Endothelial cell of umbilical vein (primary cell): ENCODE measurements around the gene MOCS2. TPM values are rescaled to one million over a fixed set of nuclear protein-coding genes. Genes with fewer than 3 reads are reported as not detected.

Experiments
- BruUV-seq: library from RNA; stranded (reverse); fragments of 400-500 nt; replicated peaks from 2 replicates; lab custom pipeline; 2021; lab: Mats Ljungman, UMichigan
- CTCF ChIA-PET: fragments of 300-600, 350-600 bp; sonication (Branson Sonifier 250); formaldehyde crosslinking; loops from one replicate; lab custom pipeline; 2021; ENCODE audit warnings: antibody characterized with exemption, inconsistent platforms; lab: Charles Lee
- POLR2A ChIA-PET: fragments of 300-600, 350-600 bp; sonication (Branson Sonifier 250); formaldehyde crosslinking; loops from one replicate; lab custom pipeline; 2021; ENCODE audit warnings: antibody characterized with exemption, inconsistent platforms; lab: Charles Lee
- DNase-seq: peaks from one replicate; pipeline ENCODE4 v3.0.0-alpha.2; 2011; ENCODE audit warnings: low read depth, low spot score
- FAIRE-seq: peaks from 2 replicates; lab custom pipeline; 2011; peaks lifted over from hg19 to GRCh38; lab: Jason Lieb, UNC
- H2AFZ ChIP-seq: 2 replicates; pipeline ENCODE4 v1.6.0; 2012; ENCODE audit warnings: low read depth, low read length, control low read depth, inconsistent platforms
- H3K27ac ChIP-seq: 2 replicates; pipeline ENCODE4 v1.5.1; 2011; ENCODE audit warnings: low read depth, mild to moderate bottlenecking, control low read depth, low read length, moderate library complexity; ENCODE audit not compliant: insufficient read depth
- H3K27me3 ChIP-seq, 2 experiments: 2 replicates each; pipeline versions ENCODE4 v1.6.0 to v1.6.1; 2011; ENCODE audit warnings: low read length in 2 of 2, mixed read lengths in 1 of 2; ENCODE audit not compliant: control insufficient read depth in 2 of 2, insufficient read depth in 2 of 2
- H3K36me3 ChIP-seq, 2 experiments: 2 replicates in 1 of 2; 3 replicates in 1 of 2; pipeline ENCODE4 v1.5.1; 2011; ENCODE audit warnings: low read length in 2 of 2, mild to moderate bottlenecking in 1 of 2, moderate library complexity in 1 of 2; ENCODE audit not compliant: control insufficient read depth in 2 of 2, insufficient read depth in 2 of 2; ENCODE audit errors: extremely low read depth in 1 of 2
- H3K4me1 ChIP-seq: 3 replicates; pipeline ENCODE4 v1.5.1; 2011; ENCODE audit warnings: mild to moderate bottlenecking, low read length; ENCODE audit not compliant: control insufficient read depth, insufficient read depth; ENCODE audit errors: extremely low read depth
- H3K4me2 ChIP-seq: 2 replicates; pipeline ENCODE4 v1.6.1; 2011; ENCODE audit warnings: low read length, control low read depth, mixed read lengths; ENCODE audit not compliant: insufficient read depth
- H3K4me3 ChIP-seq, 3 experiments: fragments of 200-600 bp in 1 of 3; sonication (generic), shearing (Covaris generic) in 1 of 3; replicated peaks in 1 of 3; 2 replicates each; pipeline ENCODE4 v1.5.1; 2011 to 2016; ENCODE audit warnings: control low read depth in 3 of 3, low read length in 3 of 3, mild to moderate bottlenecking in 2 of 3, inconsistent platforms in 1 of 3, low read depth in 1 of 3, moderate library complexity in 1 of 3; ENCODE audit not compliant: insufficient read depth in 1 of 3
- H3K79me2 ChIP-seq: 2 replicates; pipeline ENCODE4 v1.6.0; 2012; ENCODE audit warnings: low read length, inconsistent platforms; ENCODE audit not compliant: control insufficient read depth, insufficient read depth
- H3K9ac ChIP-seq: replicated peaks from 2 replicates; pipeline ENCODE3; 2011; ENCODE audit warnings: low read length, control low read depth; ENCODE audit not compliant: insufficient read depth; ENCODE audit errors: extremely low read depth
- H3K9me1 ChIP-seq: replicated peaks from 3 replicates; pipeline ENCODE4 v1.6.0; 2011; ENCODE audit warnings: mild to moderate bottlenecking, low read length; ENCODE audit not compliant: control insufficient read depth, insufficient read depth; ENCODE audit errors: extremely low read depth
- H3K9me3 ChIP-seq: replicated peaks from 2 replicates; pipeline ENCODE4 v1.5.1; 2012; ENCODE audit warnings: low read length, inconsistent platforms; ENCODE audit not compliant: control insufficient read depth, insufficient read depth
- H4K20me1 ChIP-seq: replicated peaks from 2 replicates; pipeline ENCODE3; 2011; ENCODE audit warnings: mild to moderate bottlenecking, low read length; ENCODE audit not compliant: control insufficient read depth, insufficient read depth; ENCODE audit errors: extremely low read depth
- EZH2 ChIP-seq: IDR thresholded peaks from 2 replicates; pipeline ENCODE4 v1.6.1; 2012; ENCODE audit warnings: borderline replicate concordance, low read depth, mild to moderate bottlenecking, moderate library complexity, low read length, inconsistent platforms; ENCODE audit not compliant: severe bottlenecking
- GATA2 ChIP-seq: IDR thresholded peaks from 2 replicates; pipeline ENCODE4 v1.7.0; 2011; ENCODE audit warnings: low read depth, mild to moderate bottlenecking, moderate library complexity, mixed read lengths, low read length; ENCODE audit not compliant: insufficient read length, insufficient read depth
- JUN ChIP-seq: IDR thresholded peaks from 2 replicates; pipeline ENCODE4 v1.6.1; 2011; ENCODE audit warnings: borderline replicate concordance, low read depth; ENCODE audit not compliant: insufficient read length, insufficient read depth
- MYC ChIP-seq: IDR thresholded peaks from one replicate; pipeline ENCODE4 v1.6.1; 2011; ENCODE audit warnings: mild to moderate bottlenecking, low read depth, low read length
- POLR2A ChIP-seq: IDR thresholded peaks from 2 replicates; pipeline ENCODE4 v1.6.1; 2012; ENCODE audit warnings: low read depth, mild to moderate bottlenecking, control low read depth, low read length
- POLR2AphosphoS5 ChIP-seq: IDR thresholded peaks from 2 replicates; pipeline ENCODE4 v1.6.1; 2012; ENCODE audit warnings: low read depth, mild to moderate bottlenecking, control low read depth, low read length, moderate library complexity; ENCODE audit not compliant: insufficient read depth
- dilution Hi-C: fragments of 300-500 bp; cut with MboI; formaldehyde crosslinking; loops from one replicate; pipeline ENCODE4 v1.15.0; 2019; ENCODE audit warnings: low sequenced_read_pairs; ENCODE audit not compliant: extremely low pct_ligation_motif_present
- intact Hi-C: fragments of 100-400 bp; cut with micrococcal nuclease; formaldehyde crosslinking; loops from one replicate; pipeline ENCODE4 v1.10.0; 2022
- polyA plus RNA-seq, 4 experiments: library from polyadenylated mRNA; depleted of rRNA in 3 of 4; stranded (reverse) in 3 of 4; unstranded in 1 of 4; fragments of >200 nt; gene quantifications; 2 replicates each; pipeline versions ENCODE4 v1.2.1 to v1.2.3, GENCODE V29; 2011 to 2012; ENCODE audit warnings: missing spikeins in 1 of 4
- total RNA-seq: library from RNA; stranded (reverse); gene quantifications from 2 replicates; pipeline ENCODE4 v1.2.3, GENCODE V29; 2021
- TF ChIP-seq, protein P1 (sequence below), 2 donors: IDR thresholded peaks; 1 replicate in 1 of 2; 2 replicates in 1 of 2; pipeline ENCODE4 v1.5.1; 2011; ENCODE audit warnings: low read length in 2 of 2, mild to moderate bottlenecking in 2 of 2, moderate library complexity in 2 of 2, control low read depth in 1 of 2, inconsistent platforms in 1 of 2, low read depth in 1 of 2; ENCODE audit not compliant: insufficient read depth in 1 of 2; ENCODE audit errors: extremely low read depth in 1 of 2
- TF ChIP-seq, protein P2 (sequence below): IDR thresholded peaks from 2 replicates; pipeline ENCODE4 v1.6.1; 2011; ENCODE audit not compliant: insufficient read depth, insufficient read length

MOCS2 gene
- total and polyA plus RNA-seq, 2 donors (not counting 3 experiments of a cell fraction or from before 2014, with no cell fraction given): 14.3 to 31.5 TPM

DNA sequence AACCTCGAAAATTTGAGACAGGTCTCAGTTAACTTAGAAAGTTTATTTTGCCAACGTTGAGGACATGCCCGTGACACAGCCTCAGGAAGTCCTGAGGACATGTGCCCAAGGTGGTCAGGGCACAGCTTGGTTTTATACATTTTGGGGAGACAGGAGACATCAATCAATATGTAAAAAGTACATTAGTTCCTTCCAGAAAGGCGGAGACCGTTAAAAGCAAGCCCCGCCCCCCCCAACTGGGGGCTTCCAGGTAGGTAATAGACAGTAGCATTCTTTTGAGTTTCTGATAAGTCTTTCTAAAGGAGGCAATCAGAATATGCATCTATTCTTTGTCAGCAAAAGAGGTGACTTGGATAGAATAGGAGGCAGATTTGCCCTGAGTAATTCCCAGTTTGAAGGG, 599 bp upstream of the MOCS2 start:
- intact Hi-C loops: no loop called here
- Histone ChIP-seq H2AFZ (peak overlapping the region; percentile 64), H3K27me3 (no peaks in the 10 kb centered on the region), H3K9ac (peak overlapping the region; percentile 39), H3K9me3 (no peaks in the 10 kb centered on the region), H4K20me1 (no peaks in the 10 kb centered on the region), H3K4me1 (peaks cover 16% of the 10 kb centered on the region), H3K36me3 (no peaks in the 10 kb centered on the region), H3K4me3 (peak overlapping the region in 2 of 3 experiments; percentile 71 to 88), H3K4me2 (peak overlapping the region; percentile 43), H3K79me2 (peaks cover 1% of the 10 kb centered on the region), H3K27ac (no peak overlapping the region), H3K9me1 (no peaks in the 10 kb centered on the region)
- no peak for DNase-seq
- dilution Hi-C loops: no loop called here
- ChIA-PET POLR2A (interaction anchor here (1.0 kb wide), 2 partner anchors 121 to 162 kb away, joined by 3 read pairs; partner anchors contain the start of gene ITGA2), CTCF (interaction anchor here (0.7 to 1.3 kb wide), 8 partner anchors 13 to 1407 kb away, joined by 3 to 18 read pairs (median 3); no protein-coding TSS in a partner anchor)
- no peak for FAIRE-seq
- BruUV-seq: TSS peak; percentile 88
- TF ChIP-seq JUN: no peak
- TF ChIP-seq, protein P1, sequence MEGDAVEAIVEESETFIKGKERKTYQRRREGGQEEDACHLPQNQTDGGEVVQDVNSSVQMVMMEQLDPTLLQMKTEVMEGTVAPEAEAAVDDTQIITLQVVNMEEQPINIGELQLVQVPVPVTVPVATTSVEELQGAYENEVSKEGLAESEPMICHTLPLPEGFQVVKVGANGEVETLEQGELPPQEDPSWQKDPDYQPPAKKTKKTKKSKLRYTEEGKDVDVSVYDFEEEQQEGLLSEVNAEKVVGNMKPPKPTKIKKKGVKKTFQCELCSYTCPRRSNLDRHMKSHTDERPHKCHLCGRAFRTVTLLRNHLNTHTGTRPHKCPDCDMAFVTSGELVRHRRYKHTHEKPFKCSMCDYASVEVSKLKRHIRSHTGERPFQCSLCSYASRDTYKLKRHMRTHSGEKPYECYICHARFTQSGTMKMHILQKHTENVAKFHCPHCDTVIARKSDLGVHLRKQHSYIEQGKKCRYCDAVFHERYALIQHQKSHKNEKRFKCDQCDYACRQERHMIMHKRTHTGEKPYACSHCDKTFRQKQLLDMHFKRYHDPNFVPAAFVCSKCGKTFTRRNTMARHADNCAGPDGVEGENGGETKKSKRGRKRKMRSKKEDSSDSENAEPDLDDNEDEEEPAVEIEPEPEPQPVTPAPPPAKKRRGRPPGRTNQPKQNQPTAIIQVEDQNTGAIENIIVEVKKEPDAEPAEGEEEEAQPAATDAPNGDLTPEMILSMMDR (IDR thresholded peaks at IDR 0.05; ENCODE audit: extremely low read depth in 1 of 2, insufficient read depth in 1 of 2, low read depth in 1 of 2, low read length in 2 of 2): no peak
- no peak for TF ChIP-seq GATA2
- no peak for TF ChIP-seq MYC
- no peak for TF ChIP-seq POLR2A
- no peak for TF ChIP-seq EZH2
- TF ChIP-seq, protein P2, sequence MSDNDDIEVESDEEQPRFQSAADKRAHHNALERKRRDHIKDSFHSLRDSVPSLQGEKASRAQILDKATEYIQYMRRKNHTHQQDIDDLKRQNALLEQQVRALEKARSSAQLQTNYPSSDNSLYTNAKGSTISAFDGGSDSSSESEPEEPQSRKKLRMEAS: no peak
- TF ChIP-seq POLR2AphosphoS5: no peak
